ENCODE measurements around the gene PAGR1. TPM values are rescaled to one million over a fixed set of nuclear protein-coding genes. Genes with fewer than 3 reads are reported as not detected.

The PAGR1 gene
- total and polyA plus RNA-seq, 2 donors (not counting 1 experiment from before 2014, with no cell fraction given), result 17.8 to 28.4 TPM

DNA sequence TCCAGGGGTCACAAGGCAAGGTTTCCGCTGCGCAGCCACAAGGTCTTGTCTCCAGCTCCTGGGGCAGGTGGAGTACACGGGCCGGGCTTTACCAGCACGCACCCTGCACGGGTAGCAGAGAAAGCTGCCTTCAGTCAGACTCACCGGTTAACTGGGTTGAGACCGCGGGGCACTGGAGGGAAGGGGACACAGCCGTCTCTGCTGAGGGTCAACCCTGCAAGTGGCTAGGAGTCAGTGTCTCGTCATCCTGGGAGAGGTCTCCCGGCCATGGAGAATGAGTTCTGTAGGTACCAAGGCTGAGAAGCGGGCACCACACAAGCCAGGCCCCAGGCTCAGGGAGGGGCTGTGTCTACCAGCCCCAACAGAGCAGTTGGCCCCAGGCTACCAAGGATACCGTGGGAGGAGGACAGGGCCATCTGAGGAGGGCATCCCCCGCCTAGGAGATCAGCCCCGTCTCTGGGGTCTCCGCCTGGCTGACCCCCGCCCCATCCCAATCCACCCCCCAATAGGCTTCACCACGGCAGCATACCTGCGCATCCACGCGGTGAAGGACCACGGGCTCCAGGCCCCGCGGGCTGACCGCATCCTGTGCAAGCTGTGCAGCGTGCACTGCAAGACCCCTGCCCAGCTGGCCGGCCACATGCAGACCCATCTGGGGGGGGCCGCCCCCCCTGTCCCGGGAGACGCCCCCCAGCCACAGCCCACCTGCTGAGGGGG, 6.8 kb upstream of the PAGR1 start:
- peak overlapping the region; percentile 61 for H3K27ac Mint-ChIP-seq
- H3K4me1 ChIP-seq (ENCODE audit: control insufficient read depth in 2 of 2, insufficient read depth in 2 of 2, low read length in 2 of 2), result peaks cover 58 to 62% of the 10 kb centered on the region in 2 donors
- H3K27me3 Mint-ChIP-seq, result no peaks in the 10 kb centered on the region
- ChIA-PET POLR2A (interaction anchor here (1.0 to 2.1 kb wide), 2 partner anchors 10 to 19 kb away, joined by 3 to 7 read pairs; no protein-coding TSS in a partner anchor), CTCF (interaction anchor here (0.8 to 3.8 kb wide), 5 partner anchors 9 to 108 kb away, joined by 3 to 66 read pairs (median 28); partner anchors contain the start of genes MVP and PAGR1)
- peaks cover 39% of the 10 kb centered on the region for H4K20me1 ChIP-seq (ENCODE audit: control insufficient read depth, insufficient read depth, low read length, poor library complexity, severe bottlenecking)
- H3K9me3 Mint-ChIP-seq (ENCODE audit: insufficient read depth), result no peaks in the 10 kb centered on the region
- peaks cover 37% of the 10 kb centered on the region for H3K79me2 ChIP-seq (ENCODE audit: control insufficient read depth, insufficient read depth, low read length)
- 91% methylated on average over 28 of the region's 31 CpGs for WGBS (ENCODE audit: insufficient coverage)
- H3K4me2 ChIP-seq (replicated peaks; ENCODE audit: low read depth, low read length, poor library complexity, severe bottlenecking), result peak overlapping the region; percentile 99
- H3K36me3 ChIP-seq (replicated peaks in 1 of 2; ENCODE audit: control extremely low read depth in 1 of 2, control insufficient read depth in 1 of 2, extremely low read depth in 1 of 2, insufficient read depth in 2 of 2, low read length in 1 of 2), result peaks cover 2 to 18% of the 10 kb centered on the region in 2 experiments
- H3K27me3 ChIP-seq (replicated peaks in 1 of 4; ENCODE audit: control extremely low read depth in 1 of 4, control insufficient read depth in 3 of 4, insufficient read depth in 4 of 4, low read length in 3 of 4), result peaks cover 0 to 13% (median 5%) of the 10 kb centered on the region in 4 experiments
- no peak overlapping the region for H3K27ac ChIP-seq (ENCODE audit: low read length in 2 of 2)
- peaks cover 51% of the 10 kb centered on the region for H3K4me1 Mint-ChIP-seq
- no peak overlapping the region for H2AFZ ChIP-seq (ENCODE audit: insufficient read depth, low read depth, low read length, poor library complexity, severe bottlenecking)
- no peak for TF ChIP-seq EZH2 (IDR thresholded peaks at IDR 0.05; ENCODE audit: borderline replicate concordance, insufficient read depth, low read depth, low read length, poor library complexity, severe bottlenecking)
- TF ChIP-seq, protein P1, sequence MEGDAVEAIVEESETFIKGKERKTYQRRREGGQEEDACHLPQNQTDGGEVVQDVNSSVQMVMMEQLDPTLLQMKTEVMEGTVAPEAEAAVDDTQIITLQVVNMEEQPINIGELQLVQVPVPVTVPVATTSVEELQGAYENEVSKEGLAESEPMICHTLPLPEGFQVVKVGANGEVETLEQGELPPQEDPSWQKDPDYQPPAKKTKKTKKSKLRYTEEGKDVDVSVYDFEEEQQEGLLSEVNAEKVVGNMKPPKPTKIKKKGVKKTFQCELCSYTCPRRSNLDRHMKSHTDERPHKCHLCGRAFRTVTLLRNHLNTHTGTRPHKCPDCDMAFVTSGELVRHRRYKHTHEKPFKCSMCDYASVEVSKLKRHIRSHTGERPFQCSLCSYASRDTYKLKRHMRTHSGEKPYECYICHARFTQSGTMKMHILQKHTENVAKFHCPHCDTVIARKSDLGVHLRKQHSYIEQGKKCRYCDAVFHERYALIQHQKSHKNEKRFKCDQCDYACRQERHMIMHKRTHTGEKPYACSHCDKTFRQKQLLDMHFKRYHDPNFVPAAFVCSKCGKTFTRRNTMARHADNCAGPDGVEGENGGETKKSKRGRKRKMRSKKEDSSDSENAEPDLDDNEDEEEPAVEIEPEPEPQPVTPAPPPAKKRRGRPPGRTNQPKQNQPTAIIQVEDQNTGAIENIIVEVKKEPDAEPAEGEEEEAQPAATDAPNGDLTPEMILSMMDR (IDR thresholded peaks at IDR 0.05), result no peak
- intact Hi-C loops (cut with micrococcal nuclease), result loop anchor here (5.0 kb wide), 1 partner anchor 107 kb away; no protein-coding TSS in a partner anchor
- H3K4me3 ChIP-seq (ENCODE audit: control extremely low read depth in 1 of 5, extremely low read depth in 1 of 5, insufficient read depth in 1 of 5, low read depth in 2 of 5, low read length in 4 of 5), result no peak overlapping the region
- ATAC-seq (ENCODE audit: low read depth) (no peak), DNase-seq (no peak)
- H3K9me3 ChIP-seq (ENCODE audit: control extremely low read depth in 1 of 3, control insufficient read depth in 2 of 3, insufficient read depth in 1 of 3, low read length in 2 of 3), result peaks cover 0 to 5% (median 0%) of the 10 kb centered on the region in 3 donors
- peak overlapping the region; percentile 63 for H3K9ac ChIP-seq (ENCODE audit: low read length)
- peak overlapping the region; percentile 50 for H3K4me3 Mint-ChIP-seq
